Right lobe of liver (tissue), 6 donors: ENCODE results near the gene ELK3. TPM values are rescaled to one million over a fixed set of nuclear protein-coding genes. Genes with fewer than 3 reads are reported as not detected.
A peak's percentile ranks its signal among the peaks of the same experiment; 100 is the strongest.

Experiments
- ATAC-seq, 4 donors: fragments of 200-7000 bp; cut with Tn5 transposase; one replicate each; pipeline ENCODE4 v1.9.1; 2020; ENCODE audit warnings: mild to moderate bottlenecking in 4 of 4, moderate library complexity in 4 of 4
- DNase-seq, 3 donors: peaks; one replicate each; pipeline ENCODE4 v3.0.0-alpha.2; 2020
- H3K27ac ChIP-seq, 3 donors: fragments of 200-600 bp; one replicate each; pipeline ENCODE4 v1.8.0; 2022
- H3K27me3 ChIP-seq, 2 donors: fragments of 200-600 bp; one replicate each; pipeline ENCODE4 v1.8.0; 2022
- H3K36me3 ChIP-seq, 4 donors: fragments of 200-600 bp; sonication (generic) in 1 of 4; one replicate each; pipeline versions ENCODE4 v1.5.1 to v1.8.0; 2017 to 2022; ENCODE audit warnings: control low read depth in 1 of 4
- H3K4me1 ChIP-seq, 4 donors: fragments of 200-600 bp; sonication (generic) in 1 of 4; one replicate each; pipeline versions ENCODE4 v1.5.1 to v1.8.0; 2017 to 2022; ENCODE audit warnings: control low read depth in 1 of 4
- H3K4me3 ChIP-seq, 3 donors: fragments of 200-600 bp; one replicate each; pipeline ENCODE4 v1.8.0; 2022
- H3K9me3 ChIP-seq, 4 donors: fragments of 200-600 bp; sonication (generic) in 1 of 4; one replicate each; pipeline versions ENCODE4 v1.5.1 to v1.8.0; 2017 to 2022; ENCODE audit warnings: control low read depth in 1 of 4
- CTCF ChIP-seq, 4 donors: fragments of 200-600 bp in 3 of 4; fragments of 450-650 bp in 1 of 4; IDR thresholded peaks; one replicate each; pipeline versions ENCODE4 v1.5.1 to v1.8.0; 2016 to 2022; ENCODE audit warnings: antibody characterized with exemption in 4 of 4, mild to moderate bottlenecking in 2 of 4
- POLR2A ChIP-seq: fragments of 450-650 bp; IDR thresholded peaks from one replicate; pipeline ENCODE4 v1.6.1; 2017; ENCODE audit warnings: antibody characterized with exemption, mild to moderate bottlenecking
- WGBS: methylation state at CpG from one replicate; pipeline ENCODE4 v1.1.6; 2018; ENCODE audit warnings: low coverage, low lambda C conversion rate; ENCODE audit not compliant: insufficient coverage; ENCODE audit errors: missing lambda C conversion rate; 5-methylcytosine and 5-hydroxymethylcytosine counted together
- intact Hi-C, 2 donors: fragments of 100-400 bp; cut with DNase I; formaldehyde crosslinking; loops; one replicate each; pipeline versions ENCODE4 v1.11.2 to v1.14.1; 2022
- total RNA-seq, 6 experiments: library from RNA; depleted of rRNA in 2 of 6; stranded (reverse); fragments of >200 nt in 2 of 6; fragmentation: NEBNext Ultra II Directional in 3 of 6; extraction: Animal tissue kit (Norgen Biotek cat#: 25700) in 3 of 6; gene quantifications; one replicate each; pipeline versions ENCODE4 v1.1.0 to v1.2.4, GENCODE V29; 2016 to 2023
- donor health status: DM: no; HTN: yes; CAD: no.
- donor health status: DM: no; HTN: no; CAD: no.
- donor health status: DM: no; HTN: no; CAD: no.
- donor health status: DM: no; HTN: yes; CAD: no.
- donor health status: DM: no; HTN: yes; CAD: no.

ELK3 gene
- total RNA-seq, 6 experiments from 2014 or later, result 5.3 to 11.2 (median 5.8) TPM

DNA sequence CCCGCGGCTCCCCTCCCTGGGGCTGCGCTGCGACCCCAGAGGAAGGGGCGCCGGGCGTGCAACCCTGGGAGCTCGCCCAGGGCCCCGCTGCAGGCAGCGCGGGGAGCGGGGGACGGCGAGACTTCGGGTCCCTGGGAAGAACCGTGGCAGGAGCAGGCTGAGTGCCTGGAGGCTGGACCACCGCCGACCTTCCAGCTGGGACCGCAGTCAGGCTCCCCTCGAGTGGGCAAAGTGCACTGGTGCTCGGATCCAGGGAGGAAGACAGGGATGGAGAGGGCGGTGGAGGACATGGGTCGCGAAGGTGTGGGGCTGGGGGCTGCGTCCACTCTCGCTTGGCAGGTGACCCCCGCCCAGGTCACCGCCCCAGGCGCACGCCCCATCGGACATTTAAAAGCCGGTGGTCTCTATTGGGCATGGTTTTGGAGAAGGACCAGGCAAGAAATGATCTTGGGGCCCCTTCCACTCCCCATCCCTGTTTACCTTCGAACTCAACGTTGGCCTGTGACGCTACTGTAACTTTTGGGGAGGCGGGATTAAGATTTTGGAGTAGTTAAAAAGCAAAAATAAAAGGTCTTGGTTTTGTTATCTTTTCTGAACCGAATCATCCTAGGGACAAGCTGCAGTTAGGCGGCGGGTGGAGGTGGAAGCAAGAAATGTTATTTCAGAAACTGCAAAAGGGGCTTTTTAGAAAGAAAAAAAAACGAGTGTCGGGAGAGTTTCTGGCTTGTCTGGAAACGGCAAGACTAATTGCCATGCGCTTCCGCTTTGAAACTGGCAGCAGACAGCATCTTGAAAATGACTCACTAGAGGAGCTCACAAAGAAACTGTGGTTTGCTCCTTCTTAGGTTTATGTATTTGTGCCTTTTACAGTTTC, 1.0 kb downstream of the ELK3 start:
- DNase-seq, result peak in 2 of 3 donors; percentile 41 to 50
- ATAC-seq, result peak; percentile 36 to 40 (median 38)
- peak overlapping the region; percentile 29 to 66 (median 30) for H3K27ac ChIP-seq

GRCh38 chr12:96195845-96196451, 1.8 kb downstream of the ELK3 start:
- peak in 2 of 4 donors; percentile 18 to 50 for ATAC-seq

More for the DNA sequence above, 1.0 kb downstream of the ELK3 start:
- Histone ChIP-seq H3K27me3 (no peaks in the 10 kb centered on the region), H3K9me3 (no peaks in the 10 kb centered on the region), H3K4me3 (peak overlapping the region; percentile 59 to 73 (median 61)), H3K36me3 (no peaks in the 10 kb centered on the region), H3K4me1 (peaks cover 0 to 5% (median 0%) of the 10 kb centered on the region in 4 donors)
- TF ChIP-seq CTCF (IDR thresholded peaks at IDR 0.05) (no peak), POLR2A (no peak)
- WGBS, result 8% methylated on average over 16 of the region's 44 CpGs
- intact Hi-C loops, result no loop called here

GRCh38 chr12:96196781-96197180, 2.6 kb downstream of the ELK3 start:
- Histone ChIP-seq H3K27me3 (no peaks in the 10 kb centered on the region), H3K4me3 (no peak overlapping the region), H3K4me1 (peaks cover 0 to 5% (median 0%) of the 10 kb centered on the region in 4 donors), H3K36me3 (no peaks in the 10 kb centered on the region), H3K9me3 (no peaks in the 10 kb centered on the region), H3K27ac (no peak overlapping the region)
- DNase-seq, result peak in 1 of 3 donors; percentile 27
- no peak for ATAC-seq
- intact Hi-C loops, result no loop called here
- WGBS, result 72% methylated on average over 6 of the region's 6 CpGs
- TF ChIP-seq POLR2A (no peak), CTCF (IDR thresholded peaks at IDR 0.05) (no peak)

More at GRCh38 chr12:96195845-96196451, 1.8 kb downstream of the ELK3 start:
- peak overlapping the region; percentile 29 to 66 (median 30) for H3K27ac ChIP-seq
- intact Hi-C loops, result no loop called here
- TF ChIP-seq CTCF (IDR thresholded peaks at IDR 0.05), result no peak
- TF ChIP-seq POLR2A, result no peak
- peak overlapping the region; percentile 59 to 73 (median 61) for H3K4me3 ChIP-seq
- no peaks in the 10 kb centered on the region for H3K36me3 ChIP-seq
- H3K27me3 ChIP-seq, result no peaks in the 10 kb centered on the region
- H3K9me3 ChIP-seq, result no peaks in the 10 kb centered on the region
- peaks cover 0 to 5% (median 0%) of the 10 kb centered on the region in 4 donors for H3K4me1 ChIP-seq
- DNase-seq, result peak in 1 of 3 donors; percentile 42
- WGBS, result 19% methylated on average over 5 of the region's 14 CpGs

DNA sequence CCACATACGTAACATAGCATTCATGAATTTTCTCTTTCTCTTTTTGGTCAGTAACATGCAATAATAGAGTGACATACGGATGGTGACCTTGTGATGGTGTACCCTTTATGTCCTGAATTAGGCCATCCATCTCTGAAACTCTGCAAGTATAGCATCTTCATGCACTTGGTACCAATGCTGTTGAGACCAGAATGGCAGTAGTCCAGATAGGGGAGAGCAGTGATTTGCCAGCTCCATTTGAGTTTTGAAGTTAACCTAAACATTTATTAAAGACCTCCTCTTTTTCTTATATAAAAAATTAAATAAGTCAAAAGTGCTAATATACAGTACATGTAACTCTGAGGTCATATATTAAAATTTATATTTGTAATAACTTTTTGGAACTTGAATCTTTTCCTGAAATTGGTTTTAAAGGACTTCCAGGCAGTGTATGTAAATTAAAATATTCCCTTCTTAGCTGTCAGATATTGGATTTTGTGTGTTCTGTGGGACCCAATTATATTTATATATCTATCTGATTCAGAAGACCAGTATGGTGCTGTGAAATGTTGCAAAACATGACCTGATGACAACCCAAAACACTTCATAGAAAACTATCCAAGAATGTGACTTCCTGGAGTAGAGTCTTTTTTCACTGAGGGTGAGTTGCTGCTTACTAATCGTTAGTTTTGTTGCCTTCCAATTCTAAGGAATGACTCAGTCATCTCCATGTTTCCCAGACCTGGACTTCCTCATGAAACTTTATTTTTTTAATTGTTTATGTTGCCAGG, 3.5 kb downstream of the ELK3 start:
- Histone ChIP-seq H3K4me1 (peaks cover 0 to 5% (median 0%) of the 10 kb centered on the region in 4 donors), H3K4me3 (no peak overlapping the region), H3K36me3 (no peaks in the 10 kb centered on the region), H3K9me3 (no peaks in the 10 kb centered on the region), H3K27me3 (no peaks in the 10 kb centered on the region), H3K27ac (no peak overlapping the region)
- ATAC-seq (peak in 1 of 4 donors; percentile 41), DNase-seq (no peak)
- WGBS, result 33% methylated on average over 3 of the region's 3 CpGs
- intact Hi-C loops, result no loop called here
- TF ChIP-seq POLR2A (no peak), CTCF (IDR thresholded peaks at IDR 0.05) (no peak)
